SK-N-MC (cell line): ENCODE measurements around the gene HTR4.

Experiments used
- DNase-seq: peaks from one replicate; pipeline ENCODE4 v3.0.0-alpha.2; 2011; ENCODE audit warnings: low read depth, low spot score
- H3K27ac ChIP-seq: fragments of 200-600 bp; sonication (generic); 2 replicates; pipeline ENCODE4 v1.5.1; 2016; ENCODE audit warnings: mixed run types
- H3K36me3 ChIP-seq: fragments of 200-600 bp; sonication (generic); 2 replicates; pipeline ENCODE4 v1.6.1; 2017; ENCODE audit warnings: antibody characterized with exemption, low read length, mixed read lengths; ENCODE audit not compliant: insufficient read depth
- H3K4me3 ChIP-seq: fragments of 200-600 bp; sonication (generic); 2 replicates; pipeline ENCODE4 v1.5.1; 2016
- H3K9ac ChIP-seq: fragments of 200-600 bp; sonication (generic); 2 replicates; pipeline ENCODE4 v1.8.0; 2017; ENCODE audit warnings: mixed run types, mixed read lengths; ENCODE audit not compliant: insufficient read length
- H3K9me3 ChIP-seq: fragments of 200-600 bp; sonication (generic); 2 replicates; pipeline ENCODE4 v1.6.1; 2017; ENCODE audit warnings: low read depth, mild to moderate bottlenecking, antibody characterized with exemption, low read length, moderate library complexity, mixed read lengths
- EZH2 ChIP-seq: fragments of 200-600 bp; sonication (generic); IDR thresholded peaks from one replicate; pipeline ENCODE4 v1.6.1; 2017; ENCODE audit warnings: antibody characterized with exemption
- FOXP2 ChIP-seq: optimal IDR thresholded peaks from 2 replicates; pipeline ENCODE3; 2011; ENCODE audit warnings: mild to moderate bottlenecking, moderate library complexity; ENCODE audit not compliant: insufficient read depth; ENCODE audit errors: extremely low read length, control extremely low read depth
- POLR2AphosphoS5 ChIP-seq: IDR thresholded peaks from 2 replicates; pipeline ENCODE4 v1.6.1; 2012; ENCODE audit warnings: mild to moderate bottlenecking, low read depth, low read length, borderline replicate concordance

HTR4 gene

GRCh38 chr5:148514344-148514743 lies 140.0 kb downstream of the HTR4 start:
- no peak for DNase-seq
- no peak overlapping the region for H3K9ac ChIP-seq
- H3K9me3 ChIP-seq: 0 out of 2 replicates have a peak, but pooled peaks cover 2% of the 10 kb centered on the region
- no peak overlapping the region for H3K27ac ChIP-seq
- H3K36me3 ChIP-seq: no peaks in the 10 kb centered on the region
- no peak overlapping the region for H3K4me3 ChIP-seq
- TF ChIP-seq POLR2AphosphoS5 (no peak), FOXP2 (no peak), EZH2 (no peak)

- no peak overlapping the region for H3K27ac ChIP-seq
- no peaks in the 10 kb centered on the region for H3K36me3 ChIP-seq
- H3K9me3 ChIP-seq: 0 out of 2 replicates have a peak, but pooled peaks cover 2% of the 10 kb centered on the region
- no peak for DNase-seq
- H3K9ac ChIP-seq: no peak overlapping the region
- no peak overlapping the region for H3K4me3 ChIP-seq
- TF ChIP-seq POLR2AphosphoS5 (no peak), EZH2 (no peak), FOXP2 (no peak)
Observed at GRCh38 chr5:148512498-148512897, 141.8 kb downstream of the HTR4 start.

GRCh38 chr5:148511810-148512347 lies 142.4 kb downstream of the HTR4 start:
- no peak overlapping the region for H3K27ac ChIP-seq
- TF ChIP-seq FOXP2 (no peak), POLR2AphosphoS5 (no peak), EZH2 (no peak)
- H3K36me3 ChIP-seq: no peaks in the 10 kb centered on the region
- H3K4me3 ChIP-seq: no peak overlapping the region
- no peak overlapping the region for H3K9ac ChIP-seq
- no peak for DNase-seq
- 0 out of 2 replicates have a peak, but pooled peaks cover 2% of the 10 kb centered on the region for H3K9me3 ChIP-seq

GRCh38 chr5:148509893-148510292 lies 144.4 kb downstream of the HTR4 start:
- TF ChIP-seq EZH2: no peak
- TF ChIP-seq POLR2AphosphoS5: no peak
- no peak for TF ChIP-seq FOXP2
- Histone ChIP-seq H3K4me3 (no peak overlapping the region), H3K36me3 (no peaks in the 10 kb centered on the region), H3K27ac (no peak overlapping the region), H3K9me3 (no peaks in the 10 kb centered on the region), H3K9ac (no peak overlapping the region)
- DNase-seq: no peak

GRCh38 chr5:148507648-148508047 lies 146.7 kb downstream of the HTR4 start:
- H3K9ac ChIP-seq: no peak overlapping the region
- H3K27ac ChIP-seq: no peak overlapping the region
- H3K4me3 ChIP-seq: no peak overlapping the region
- no peak for TF ChIP-seq EZH2
- no peak for TF ChIP-seq POLR2AphosphoS5
- no peak for TF ChIP-seq FOXP2
- DNase-seq: no peak
- H3K9me3 ChIP-seq: no peaks in the 10 kb centered on the region
- H3K36me3 ChIP-seq: no peaks in the 10 kb centered on the region

- Histone ChIP-seq H3K9ac (no peak overlapping the region), H3K4me3 (no peak overlapping the region), H3K27ac (no peak overlapping the region), H3K9me3 (no peaks in the 10 kb centered on the region), H3K36me3 (no peaks in the 10 kb centered on the region)
- DNase-seq: no peak
- no peak for TF ChIP-seq FOXP2
- TF ChIP-seq EZH2: no peak
- no peak for TF ChIP-seq POLR2AphosphoS5
Observed at GRCh38 chr5:148499452-148499851, 154.9 kb downstream of the HTR4 start.

- DNase-seq: no peak
- H3K9ac ChIP-seq: no peak overlapping the region
- no peaks in the 10 kb centered on the region for H3K9me3 ChIP-seq
- H3K27ac ChIP-seq: no peak overlapping the region
- no peaks in the 10 kb centered on the region for H3K36me3 ChIP-seq
- TF ChIP-seq EZH2 (no peak), FOXP2 (no peak), POLR2AphosphoS5 (no peak)
- H3K4me3 ChIP-seq: no peak overlapping the region
Observed at GRCh38 chr5:148497757-148498156, 156.6 kb downstream of the HTR4 start.

GRCh38 chr5:148492351-148492750 lies 162.0 kb downstream of the HTR4 start:
- Histone ChIP-seq H3K9me3 (no peaks in the 10 kb centered on the region), H3K4me3 (no peak overlapping the region), H3K27ac (no peak overlapping the region), H3K36me3 (no peaks in the 10 kb centered on the region), H3K9ac (no peak overlapping the region)
- no peak for DNase-seq
- no peak for TF ChIP-seq POLR2AphosphoS5
- no peak for TF ChIP-seq EZH2
- no peak for TF ChIP-seq FOXP2

- H3K9me3 ChIP-seq: no peaks in the 10 kb centered on the region
- no peaks in the 10 kb centered on the region for H3K36me3 ChIP-seq
- no peak overlapping the region for H3K9ac ChIP-seq
- no peak overlapping the region for H3K4me3 ChIP-seq
- no peak overlapping the region for H3K27ac ChIP-seq
- TF ChIP-seq POLR2AphosphoS5: no peak
- no peak for TF ChIP-seq EZH2
- TF ChIP-seq FOXP2: no peak
- DNase-seq: no peak
Observed at GRCh38 chr5:148491793-148492184, 162.5 kb downstream of the HTR4 start.

GRCh38 chr5:148491015-148491792 lies 163.1 kb downstream of the HTR4 start:
- no peak overlapping the region for H3K9ac ChIP-seq
- H3K9me3 ChIP-seq: no peaks in the 10 kb centered on the region
- H3K27ac ChIP-seq: no peak overlapping the region
- no peak overlapping the region for H3K4me3 ChIP-seq
- TF ChIP-seq EZH2 (no peak), FOXP2 (no peak), POLR2AphosphoS5 (no peak)
- no peak for DNase-seq
- no peaks in the 10 kb centered on the region for H3K36me3 ChIP-seq
